DMS114 treated with DMSO at 0.1 percent for 48 hours (cell line): ENCODE results near the gene GAGE13.
"Not testable (repeated sequence)": the region's sequence is repeated elsewhere in the genome, so short reads cannot be mapped to it uniquely, and the experiment has no call there.

Experiments used
- DNase-seq: peaks from one replicate; lab custom pipeline; 2025; ENCODE audit not compliant: unreplicated experiment; lab: John Stamatoyannopoulos, UW

The GAGE13 gene

GRCh38 chrX:49330421-49330820, 961 bp upstream of the GAGE13 start:
- DNase-seq, result not testable (repeated sequence)

- DNase-seq, result not testable (repeated sequence)
Measured at GRCh38 chrX:49331841-49332240, 459 bp downstream of the GAGE13 start.

GRCh38 chrX:49341449-49341848, 10.1 kb downstream of the GAGE13 start:
- not testable (repeated sequence) for DNase-seq

- not testable (repeated sequence) for DNase-seq
Measured at GRCh38 chrX:49344496-49345175, 13.3 kb downstream of the GAGE13 start.

- not testable (repeated sequence) for DNase-seq
Measured at GRCh38 chrX:49345402-49345801, 14.0 kb downstream of the GAGE13 start.

- not testable (repeated sequence) for DNase-seq
Measured at GRCh38 chrX:49346150-49346549, 14.8 kb downstream of the GAGE13 start.
